ENCODE results near the gene HSD11B2.

DNA sequence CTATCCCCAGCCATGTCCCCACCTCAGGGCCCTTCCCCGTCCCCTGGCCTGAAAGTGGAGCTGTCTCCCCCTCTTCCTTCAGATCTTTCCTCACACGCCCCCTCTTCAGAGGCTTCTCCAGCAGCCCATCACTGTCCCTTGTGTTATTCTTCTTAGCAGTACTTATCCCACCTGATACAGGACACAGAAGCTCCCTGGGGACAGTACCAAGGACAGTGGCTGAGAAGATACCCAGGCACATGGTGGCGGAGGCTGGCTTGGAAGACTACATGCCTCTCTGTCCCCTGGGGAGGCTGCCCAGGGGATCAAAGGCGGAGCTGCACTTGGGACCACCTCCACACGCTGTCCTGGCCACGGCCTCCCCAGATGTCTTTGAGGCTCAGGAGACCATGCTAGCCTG, 23.9 kb downstream of the HSD11B2 start:
- TF ChIP-seq, protein P1, sequence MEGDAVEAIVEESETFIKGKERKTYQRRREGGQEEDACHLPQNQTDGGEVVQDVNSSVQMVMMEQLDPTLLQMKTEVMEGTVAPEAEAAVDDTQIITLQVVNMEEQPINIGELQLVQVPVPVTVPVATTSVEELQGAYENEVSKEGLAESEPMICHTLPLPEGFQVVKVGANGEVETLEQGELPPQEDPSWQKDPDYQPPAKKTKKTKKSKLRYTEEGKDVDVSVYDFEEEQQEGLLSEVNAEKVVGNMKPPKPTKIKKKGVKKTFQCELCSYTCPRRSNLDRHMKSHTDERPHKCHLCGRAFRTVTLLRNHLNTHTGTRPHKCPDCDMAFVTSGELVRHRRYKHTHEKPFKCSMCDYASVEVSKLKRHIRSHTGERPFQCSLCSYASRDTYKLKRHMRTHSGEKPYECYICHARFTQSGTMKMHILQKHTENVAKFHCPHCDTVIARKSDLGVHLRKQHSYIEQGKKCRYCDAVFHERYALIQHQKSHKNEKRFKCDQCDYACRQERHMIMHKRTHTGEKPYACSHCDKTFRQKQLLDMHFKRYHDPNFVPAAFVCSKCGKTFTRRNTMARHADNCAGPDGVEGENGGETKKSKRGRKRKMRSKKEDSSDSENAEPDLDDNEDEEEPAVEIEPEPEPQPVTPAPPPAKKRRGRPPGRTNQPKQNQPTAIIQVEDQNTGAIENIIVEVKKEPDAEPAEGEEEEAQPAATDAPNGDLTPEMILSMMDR (conservative IDR thresholded peaks at IDR 0.05 in 1 of 2, IDR thresholded peaks at IDR 0.05 in 1 of 2; ENCODE audit: extremely low read depth in 1 of 2, insufficient read depth in 1 of 2, low read depth in 1 of 2, low read length in 2 of 2), result no peak
- no peak for TF ChIP-seq EZH2 (IDR thresholded peaks at IDR 0.05; ENCODE audit: borderline replicate concordance, low read length)

All from mammary epithelial cell (primary cell).